ENCODE results near the gene P2RY2. TPM values are rescaled to one million over a fixed set of nuclear protein-coding genes. Genes with fewer than 3 reads are reported as not detected.

Gene P2RY2
- polyA plus RNA-seq, 1 of the 3 experiments (the other 2 are of a cell fraction): 0.12 TPM

DNA sequence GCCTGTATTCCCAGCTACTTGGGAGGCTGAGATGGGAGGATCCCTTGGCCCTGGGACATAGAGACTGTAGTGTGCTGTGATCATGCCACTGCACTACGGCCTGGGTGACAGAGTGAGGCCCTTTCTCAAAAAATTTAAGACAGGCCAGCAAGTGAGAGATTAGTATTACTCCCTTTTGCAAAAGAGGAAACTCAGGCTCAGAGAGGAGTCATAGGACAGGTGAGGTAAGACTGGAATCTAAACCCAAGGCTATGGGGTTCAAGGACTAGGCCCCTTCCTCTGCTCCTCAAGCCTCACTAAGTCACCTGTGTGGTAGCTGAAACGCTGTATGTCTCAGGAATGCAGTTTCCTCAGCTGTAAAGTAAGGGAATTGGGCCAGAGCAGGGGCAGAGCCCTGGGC, 1.6 kb upstream of the P2RY2 start (continued):
- TF ChIP-seq, protein P1, sequence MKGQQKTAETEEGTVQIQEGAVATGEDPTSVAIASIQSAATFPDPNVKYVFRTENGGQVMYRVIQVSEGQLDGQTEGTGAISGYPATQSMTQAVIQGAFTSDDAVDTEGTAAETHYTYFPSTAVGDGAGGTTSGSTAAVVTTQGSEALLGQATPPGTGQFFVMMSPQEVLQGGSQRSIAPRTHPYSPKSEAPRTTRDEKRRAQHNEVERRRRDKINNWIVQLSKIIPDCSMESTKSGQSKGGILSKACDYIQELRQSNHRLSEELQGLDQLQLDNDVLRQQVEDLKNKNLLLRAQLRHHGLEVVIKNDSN (IDR thresholded peaks at IDR 0.05; ENCODE audit: borderline replicate concordance, low read depth): no peak
- no peak for TF ChIP-seq SIN3A (IDR thresholded peaks at IDR 0.05; ENCODE audit: borderline replicate concordance, low read depth, low read length)
- no peak for TF ChIP-seq CHD2 (IDR thresholded peaks at IDR 0.05; ENCODE audit: low read length, partially characterized antibody)
- TF ChIP-seq MEF2A (IDR thresholded peaks at IDR 0.05; ENCODE audit: borderline replicate concordance, low read depth): no peak
- TF ChIP-seq EP300 (IDR thresholded peaks at IDR 0.05; ENCODE audit: borderline replicate concordance in 1 of 2, low read depth in 1 of 2, low read length in 1 of 2): no peak

DNA sequence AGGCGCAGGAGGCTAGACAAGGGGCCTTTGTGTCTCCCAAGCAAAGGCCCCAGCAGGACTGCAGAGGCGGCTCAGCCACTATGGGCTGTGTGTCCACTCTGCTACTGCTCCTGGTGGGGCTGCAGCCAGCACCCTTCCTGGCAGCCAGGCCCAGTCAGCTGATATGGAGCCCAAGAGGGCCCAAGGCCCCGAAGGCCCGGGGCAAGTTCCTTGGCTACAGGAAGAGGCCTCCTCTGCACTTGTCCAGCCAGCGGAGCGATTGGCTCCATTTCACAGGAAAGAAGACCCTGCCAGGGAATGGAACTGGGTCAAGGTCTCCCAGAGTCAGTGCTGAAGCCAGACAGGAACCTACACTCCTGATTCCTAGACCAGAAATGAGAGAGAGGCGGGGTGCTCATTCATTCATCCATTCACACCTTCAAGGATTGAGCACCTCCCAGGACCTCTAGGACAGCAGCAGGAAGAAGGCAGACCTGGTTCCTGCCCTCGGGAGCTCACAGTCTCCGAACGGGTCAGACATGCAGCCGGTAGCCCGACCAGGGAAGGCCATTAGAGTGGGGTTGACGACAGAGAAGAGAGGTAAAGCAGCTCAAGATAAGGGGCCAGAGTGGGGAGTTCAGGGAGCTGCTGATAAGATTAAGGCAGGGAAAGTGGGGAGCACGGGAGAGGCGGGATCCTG, 811 bp upstream of the P2RY2 start:
- no peaks in the 10 kb centered on the region for H3K36me3 ChIP-seq (replicated peaks in 1 of 2; ENCODE audit: control insufficient read depth in 1 of 2, insufficient read depth in 2 of 2, low read length in 1 of 2)
- H3F3A ChIP-seq (replicated peaks; ENCODE audit: insufficient read depth): no peaks in the 10 kb centered on the region
- peaks cover 8% of the 10 kb centered on the region for H3K27me3 ChIP-seq (ENCODE audit: insufficient read depth)
- WGBS (ENCODE audit: low lambda C conversion rate): 98% methylated on average over 12 of the region's 15 CpGs
- H2AFZ ChIP-seq (ENCODE audit: low read depth): no peak overlapping the region
- ChIA-PET CTCF (interaction anchor here (0.6 to 3.6 kb wide), 8 partner anchors 15 to 118 kb away, joined by 3 to 11 read pairs (median 3); no protein-coding TSS in a partner anchor), POLR2A (no interaction called here)
- H3K9ac ChIP-seq: no peak overlapping the region
- no peak for DNase-seq
- H3K4me1 ChIP-seq (ENCODE audit: control insufficient read depth in 1 of 2, insufficient read depth in 2 of 2, low read depth in 1 of 2, low read length in 1 of 2): peaks cover 0 to 4% of the 10 kb centered on the region in 2 experiments; a peak in 1 of 4 replicates
- no peak overlapping the region for H3K27ac ChIP-seq (ENCODE audit: low read depth in 2 of 2, low read length in 1 of 2)
- no peaks in the 10 kb centered on the region for H3K9me3 ChIP-seq
- H3K79me2 ChIP-seq (ENCODE audit: insufficient read depth): no peaks in the 10 kb centered on the region
- H3K4me3 ChIP-seq (ENCODE audit: low read depth in 2 of 2, low read length in 1 of 2): no peak overlapping the region
- no peak overlapping the region for H3K4me2 ChIP-seq
- H4K20me1 ChIP-seq (ENCODE audit: insufficient read depth): no peaks in the 10 kb centered on the region
- TF ChIP-seq, protein P2, sequence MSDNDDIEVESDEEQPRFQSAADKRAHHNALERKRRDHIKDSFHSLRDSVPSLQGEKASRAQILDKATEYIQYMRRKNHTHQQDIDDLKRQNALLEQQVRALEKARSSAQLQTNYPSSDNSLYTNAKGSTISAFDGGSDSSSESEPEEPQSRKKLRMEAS (IDR thresholded peaks at IDR 0.05; ENCODE audit: low read depth): no peak
- TF ChIP-seq GATA2 (CRISPR knock-in tag; IDR thresholded peaks at IDR 0.05) (no peak), POLR2AphosphoS5 (IDR thresholded peaks at IDR 0.05; ENCODE audit: low read depth, low read length) (no peak), TAF1 (IDR thresholded peaks at IDR 0.05; ENCODE audit: borderline replicate concordance, low read depth, low read length) (no peak), SMC3 (IDR thresholded peaks at IDR 0.05; ENCODE audit: low read depth, low read length) (no peak), FOXJ3 (CRISPR knock-in tag; IDR thresholded peaks at IDR 0.05) (no peak), NFIC (IDR thresholded peaks at IDR 0.05; ENCODE audit: borderline replicate concordance) (no peak)
- TF ChIP-seq, protein P3, sequence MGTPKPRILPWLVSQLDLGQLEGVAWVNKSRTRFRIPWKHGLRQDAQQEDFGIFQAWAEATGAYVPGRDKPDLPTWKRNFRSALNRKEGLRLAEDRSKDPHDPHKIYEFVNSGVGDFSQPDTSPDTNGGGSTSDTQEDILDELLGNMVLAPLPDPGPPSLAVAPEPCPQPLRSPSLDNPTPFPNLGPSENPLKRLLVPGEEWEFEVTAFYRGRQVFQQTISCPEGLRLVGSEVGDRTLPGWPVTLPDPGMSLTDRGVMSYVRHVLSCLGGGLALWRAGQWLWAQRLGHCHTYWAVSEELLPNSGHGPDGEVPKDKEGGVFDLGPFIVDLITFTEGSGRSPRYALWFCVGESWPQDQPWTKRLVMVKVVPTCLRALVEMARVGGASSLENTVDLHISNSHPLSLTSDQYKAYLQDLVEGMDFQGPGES (IDR thresholded peaks at IDR 0.05; ENCODE audit: low read depth, low read length): no peak
- TF ChIP-seq, protein P4, sequence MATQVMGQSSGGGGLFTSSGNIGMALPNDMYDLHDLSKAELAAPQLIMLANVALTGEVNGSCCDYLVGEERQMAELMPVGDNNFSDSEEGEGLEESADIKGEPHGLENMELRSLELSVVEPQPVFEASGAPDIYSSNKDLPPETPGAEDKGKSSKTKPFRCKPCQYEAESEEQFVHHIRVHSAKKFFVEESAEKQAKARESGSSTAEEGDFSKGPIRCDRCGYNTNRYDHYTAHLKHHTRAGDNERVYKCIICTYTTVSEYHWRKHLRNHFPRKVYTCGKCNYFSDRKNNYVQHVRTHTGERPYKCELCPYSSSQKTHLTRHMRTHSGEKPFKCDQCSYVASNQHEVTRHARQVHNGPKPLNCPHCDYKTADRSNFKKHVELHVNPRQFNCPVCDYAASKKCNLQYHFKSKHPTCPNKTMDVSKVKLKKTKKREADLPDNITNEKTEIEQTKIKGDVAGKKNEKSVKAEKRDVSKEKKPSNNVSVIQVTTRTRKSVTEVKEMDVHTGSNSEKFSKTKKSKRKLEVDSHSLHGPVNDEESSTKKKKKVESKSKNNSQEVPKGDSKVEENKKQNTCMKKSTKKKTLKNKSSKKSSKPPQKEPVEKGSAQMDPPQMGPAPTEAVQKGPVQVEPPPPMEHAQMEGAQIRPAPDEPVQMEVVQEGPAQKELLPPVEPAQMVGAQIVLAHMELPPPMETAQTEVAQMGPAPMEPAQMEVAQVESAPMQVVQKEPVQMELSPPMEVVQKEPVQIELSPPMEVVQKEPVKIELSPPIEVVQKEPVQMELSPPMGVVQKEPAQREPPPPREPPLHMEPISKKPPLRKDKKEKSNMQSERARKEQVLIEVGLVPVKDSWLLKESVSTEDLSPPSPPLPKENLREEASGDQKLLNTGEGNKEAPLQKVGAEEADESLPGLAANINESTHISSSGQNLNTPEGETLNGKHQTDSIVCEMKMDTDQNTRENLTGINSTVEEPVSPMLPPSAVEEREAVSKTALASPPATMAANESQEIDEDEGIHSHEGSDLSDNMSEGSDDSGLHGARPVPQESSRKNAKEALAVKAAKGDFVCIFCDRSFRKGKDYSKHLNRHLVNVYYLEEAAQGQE (IDR thresholded peaks at IDR 0.05; ENCODE audit: low read depth, low read length): no peak
- TF ChIP-seq, protein P5, sequence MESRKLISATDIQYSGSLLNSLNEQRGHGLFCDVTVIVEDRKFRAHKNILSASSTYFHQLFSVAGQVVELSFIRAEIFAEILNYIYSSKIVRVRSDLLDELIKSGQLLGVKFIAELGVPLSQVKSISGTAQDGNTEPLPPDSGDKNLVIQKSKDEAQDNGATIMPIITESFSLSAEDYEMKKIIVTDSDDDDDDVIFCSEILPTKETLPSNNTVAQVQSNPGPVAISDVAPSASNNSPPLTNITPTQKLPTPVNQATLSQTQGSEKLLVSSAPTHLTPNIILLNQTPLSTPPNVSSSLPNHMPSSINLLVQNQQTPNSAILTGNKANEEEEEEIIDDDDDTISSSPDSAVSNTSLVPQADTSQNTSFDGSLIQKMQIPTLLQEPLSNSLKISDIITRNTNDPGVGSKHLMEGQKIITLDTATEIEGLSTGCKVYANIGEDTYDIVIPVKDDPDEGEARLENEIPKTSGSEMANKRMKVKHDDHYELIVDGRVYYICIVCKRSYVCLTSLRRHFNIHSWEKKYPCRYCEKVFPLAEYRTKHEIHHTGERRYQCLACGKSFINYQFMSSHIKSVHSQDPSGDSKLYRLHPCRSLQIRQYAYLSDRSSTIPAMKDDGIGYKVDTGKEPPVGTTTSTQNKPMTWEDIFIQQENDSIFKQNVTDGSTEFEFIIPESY (IDR thresholded peaks at IDR 0.05; ENCODE audit: borderline replicate concordance, low read depth): no peak
- H3K9me2 ChIP-seq: no peaks in the 10 kb centered on the region
